Measurements from ENCODE around the gene SHROOM3. TPM values are rescaled to one million over a fixed set of nuclear protein-coding genes. Genes with fewer than 3 reads are reported as not detected.

Gene SHROOM3
- total and polyA plus RNA-seq, 2 experiments from 2014 or later, result 11.3 to 73.5 TPM

DNA sequence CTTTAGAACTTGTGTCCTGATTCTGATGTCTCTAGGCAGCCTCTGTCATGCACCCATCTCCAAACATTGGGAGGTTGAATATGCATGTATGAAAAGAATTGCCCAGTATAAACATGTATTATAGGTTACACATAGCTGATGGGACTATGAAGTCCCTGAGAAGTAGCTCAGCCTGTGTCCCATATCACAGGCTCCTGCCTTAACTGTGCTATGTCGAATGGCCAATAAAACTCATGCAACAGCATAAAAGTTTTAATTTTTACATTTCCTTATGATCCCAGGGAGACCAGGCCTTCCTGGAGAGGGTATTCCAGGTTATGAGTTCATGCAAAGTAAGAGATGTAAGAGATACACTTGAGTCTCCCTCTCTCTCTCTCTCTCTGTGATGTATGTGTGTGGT lies 217.4 kb downstream of the SHROOM3 start:
- H3K4me3 ChIP-seq, result no peak overlapping the region
- DNase-seq (ENCODE audit: low spot score) (no peak), ATAC-seq (no peak)
- no peaks in the 10 kb centered on the region for H3F3A ChIP-seq (replicated peaks; ENCODE audit: low read depth)
- no peak overlapping the region for H2AFZ ChIP-seq
- no peak overlapping the region for H3K4me2 ChIP-seq
- Mint-ChIP-seq H3K4me3 (no peak overlapping the region), H3K9me3 (peaks cover 4% of the 10 kb centered on the region; the same call in 1 of the 3 replicates), H3K27me3 (ENCODE audit: insufficient read depth, low read depth, poor library complexity) (no peaks in the 10 kb centered on the region), H3K4me1 (no peaks in the 10 kb centered on the region), H3K36me3 (ENCODE audit: low read depth) (no peaks in the 10 kb centered on the region), H3K27ac (no peak overlapping the region)
- no peaks in the 10 kb centered on the region for H3K4me1 ChIP-seq (ENCODE audit: insufficient read depth)
- no peaks in the 10 kb centered on the region for H4K20me1 ChIP-seq (replicated peaks; ENCODE audit: insufficient read depth)
- H3K79me2 ChIP-seq (replicated peaks; ENCODE audit: insufficient read depth), result no peaks in the 10 kb centered on the region
- H3K9me2 ChIP-seq (ENCODE audit: insufficient read depth), result no peaks in the 10 kb centered on the region
- no peak overlapping the region for H3K27ac ChIP-seq (ENCODE audit: low read depth)
- TF ChIP-seq POLR2AphosphoS5 (IDR thresholded peaks at IDR 0.05; ENCODE audit: low read depth), result no peak
- H3K27me3 ChIP-seq (ENCODE audit: insufficient read depth), result no peaks in the 10 kb centered on the region
- H3K36me3 ChIP-seq (ENCODE audit: insufficient read depth), result no peaks in the 10 kb centered on the region

DNA sequence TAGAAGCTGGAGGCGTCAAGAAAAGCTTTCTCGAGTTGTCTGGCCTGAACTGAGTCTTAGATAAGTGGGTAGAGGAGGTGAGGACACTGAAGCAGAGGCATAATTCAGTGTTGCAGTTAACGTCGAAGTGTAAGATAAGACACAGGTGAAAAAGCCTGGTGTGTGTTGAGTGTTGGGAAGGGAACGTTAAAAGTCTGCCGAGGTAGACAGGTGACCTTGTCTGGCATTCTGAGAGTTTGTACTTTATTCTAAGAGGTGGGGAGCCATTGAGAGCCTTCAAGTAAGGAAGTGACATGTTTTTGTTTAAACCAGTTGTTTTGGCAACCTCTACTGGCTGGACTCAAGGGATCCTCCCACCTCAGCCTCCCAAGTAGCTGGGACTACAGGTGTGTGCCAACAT lies 219.1 kb downstream of the SHROOM3 start:
- Histone ChIP-seq H3F3A (replicated peaks; ENCODE audit: low read depth) (no peaks in the 10 kb centered on the region), H3K27me3 (ENCODE audit: insufficient read depth) (no peaks in the 10 kb centered on the region), H3K27ac (ENCODE audit: low read depth) (no peak overlapping the region), H2AFZ (no peak overlapping the region), H3K4me2 (no peak overlapping the region), H3K79me2 (replicated peaks; ENCODE audit: insufficient read depth) (no peaks in the 10 kb centered on the region), H4K20me1 (replicated peaks; ENCODE audit: insufficient read depth) (no peaks in the 10 kb centered on the region), H3K9me2 (ENCODE audit: insufficient read depth) (no peaks in the 10 kb centered on the region), H3K4me3 (no peak overlapping the region), H3K36me3 (ENCODE audit: insufficient read depth) (no peaks in the 10 kb centered on the region), H3K4me1 (ENCODE audit: insufficient read depth) (no peaks in the 10 kb centered on the region)
- Mint-ChIP-seq H3K4me1 (no peaks in the 10 kb centered on the region), H3K27ac (no peak overlapping the region), H3K9me3 (peaks cover 4% of the 10 kb centered on the region; the same call in 1 of the 3 replicates), H3K27me3 (ENCODE audit: insufficient read depth, low read depth, poor library complexity) (no peaks in the 10 kb centered on the region), H3K4me3 (no peak overlapping the region), H3K36me3 (ENCODE audit: low read depth) (no peaks in the 10 kb centered on the region)
- no peak for ATAC-seq
- DNase-seq (ENCODE audit: low spot score), result no peak
- TF ChIP-seq CREB1 (CRISPR knock-in tag; IDR thresholded peaks at IDR 0.05; ENCODE audit: low read depth) (no peak), POLR2AphosphoS5 (IDR thresholded peaks at IDR 0.05; ENCODE audit: low read depth) (no peak), ZNF114 (CRISPR knock-in tag; IDR thresholded peaks at IDR 0.05) (no peak), JUNB (IDR thresholded peaks at IDR 0.05; ENCODE audit: unreplicated experiment) (no peak), NANOG (IDR thresholded peaks at IDR 0.05; ENCODE audit: borderline replicate concordance) (no peak), ZNF331 (CRISPR knock-in tag; IDR thresholded peaks at IDR 0.05; ENCODE audit: low read depth) (no peak), EZH2 (IDR thresholded peaks at IDR 0.05; ENCODE audit: low read depth, unreplicated experiment) (no peak), STAT1 (IDR thresholded peaks at IDR 0.05; ENCODE audit: unreplicated experiment) (no peak), EZH2phosphoT487 (IDR thresholded peaks at IDR 0.05; ENCODE audit: unreplicated experiment) (no peak)
- TF ChIP-seq, protein P1, sequence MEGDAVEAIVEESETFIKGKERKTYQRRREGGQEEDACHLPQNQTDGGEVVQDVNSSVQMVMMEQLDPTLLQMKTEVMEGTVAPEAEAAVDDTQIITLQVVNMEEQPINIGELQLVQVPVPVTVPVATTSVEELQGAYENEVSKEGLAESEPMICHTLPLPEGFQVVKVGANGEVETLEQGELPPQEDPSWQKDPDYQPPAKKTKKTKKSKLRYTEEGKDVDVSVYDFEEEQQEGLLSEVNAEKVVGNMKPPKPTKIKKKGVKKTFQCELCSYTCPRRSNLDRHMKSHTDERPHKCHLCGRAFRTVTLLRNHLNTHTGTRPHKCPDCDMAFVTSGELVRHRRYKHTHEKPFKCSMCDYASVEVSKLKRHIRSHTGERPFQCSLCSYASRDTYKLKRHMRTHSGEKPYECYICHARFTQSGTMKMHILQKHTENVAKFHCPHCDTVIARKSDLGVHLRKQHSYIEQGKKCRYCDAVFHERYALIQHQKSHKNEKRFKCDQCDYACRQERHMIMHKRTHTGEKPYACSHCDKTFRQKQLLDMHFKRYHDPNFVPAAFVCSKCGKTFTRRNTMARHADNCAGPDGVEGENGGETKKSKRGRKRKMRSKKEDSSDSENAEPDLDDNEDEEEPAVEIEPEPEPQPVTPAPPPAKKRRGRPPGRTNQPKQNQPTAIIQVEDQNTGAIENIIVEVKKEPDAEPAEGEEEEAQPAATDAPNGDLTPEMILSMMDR (conservative IDR thresholded peaks at IDR 0.05; ENCODE audit: low read depth in 2 of 2), result no peak
- TF ChIP-seq, protein P2, sequence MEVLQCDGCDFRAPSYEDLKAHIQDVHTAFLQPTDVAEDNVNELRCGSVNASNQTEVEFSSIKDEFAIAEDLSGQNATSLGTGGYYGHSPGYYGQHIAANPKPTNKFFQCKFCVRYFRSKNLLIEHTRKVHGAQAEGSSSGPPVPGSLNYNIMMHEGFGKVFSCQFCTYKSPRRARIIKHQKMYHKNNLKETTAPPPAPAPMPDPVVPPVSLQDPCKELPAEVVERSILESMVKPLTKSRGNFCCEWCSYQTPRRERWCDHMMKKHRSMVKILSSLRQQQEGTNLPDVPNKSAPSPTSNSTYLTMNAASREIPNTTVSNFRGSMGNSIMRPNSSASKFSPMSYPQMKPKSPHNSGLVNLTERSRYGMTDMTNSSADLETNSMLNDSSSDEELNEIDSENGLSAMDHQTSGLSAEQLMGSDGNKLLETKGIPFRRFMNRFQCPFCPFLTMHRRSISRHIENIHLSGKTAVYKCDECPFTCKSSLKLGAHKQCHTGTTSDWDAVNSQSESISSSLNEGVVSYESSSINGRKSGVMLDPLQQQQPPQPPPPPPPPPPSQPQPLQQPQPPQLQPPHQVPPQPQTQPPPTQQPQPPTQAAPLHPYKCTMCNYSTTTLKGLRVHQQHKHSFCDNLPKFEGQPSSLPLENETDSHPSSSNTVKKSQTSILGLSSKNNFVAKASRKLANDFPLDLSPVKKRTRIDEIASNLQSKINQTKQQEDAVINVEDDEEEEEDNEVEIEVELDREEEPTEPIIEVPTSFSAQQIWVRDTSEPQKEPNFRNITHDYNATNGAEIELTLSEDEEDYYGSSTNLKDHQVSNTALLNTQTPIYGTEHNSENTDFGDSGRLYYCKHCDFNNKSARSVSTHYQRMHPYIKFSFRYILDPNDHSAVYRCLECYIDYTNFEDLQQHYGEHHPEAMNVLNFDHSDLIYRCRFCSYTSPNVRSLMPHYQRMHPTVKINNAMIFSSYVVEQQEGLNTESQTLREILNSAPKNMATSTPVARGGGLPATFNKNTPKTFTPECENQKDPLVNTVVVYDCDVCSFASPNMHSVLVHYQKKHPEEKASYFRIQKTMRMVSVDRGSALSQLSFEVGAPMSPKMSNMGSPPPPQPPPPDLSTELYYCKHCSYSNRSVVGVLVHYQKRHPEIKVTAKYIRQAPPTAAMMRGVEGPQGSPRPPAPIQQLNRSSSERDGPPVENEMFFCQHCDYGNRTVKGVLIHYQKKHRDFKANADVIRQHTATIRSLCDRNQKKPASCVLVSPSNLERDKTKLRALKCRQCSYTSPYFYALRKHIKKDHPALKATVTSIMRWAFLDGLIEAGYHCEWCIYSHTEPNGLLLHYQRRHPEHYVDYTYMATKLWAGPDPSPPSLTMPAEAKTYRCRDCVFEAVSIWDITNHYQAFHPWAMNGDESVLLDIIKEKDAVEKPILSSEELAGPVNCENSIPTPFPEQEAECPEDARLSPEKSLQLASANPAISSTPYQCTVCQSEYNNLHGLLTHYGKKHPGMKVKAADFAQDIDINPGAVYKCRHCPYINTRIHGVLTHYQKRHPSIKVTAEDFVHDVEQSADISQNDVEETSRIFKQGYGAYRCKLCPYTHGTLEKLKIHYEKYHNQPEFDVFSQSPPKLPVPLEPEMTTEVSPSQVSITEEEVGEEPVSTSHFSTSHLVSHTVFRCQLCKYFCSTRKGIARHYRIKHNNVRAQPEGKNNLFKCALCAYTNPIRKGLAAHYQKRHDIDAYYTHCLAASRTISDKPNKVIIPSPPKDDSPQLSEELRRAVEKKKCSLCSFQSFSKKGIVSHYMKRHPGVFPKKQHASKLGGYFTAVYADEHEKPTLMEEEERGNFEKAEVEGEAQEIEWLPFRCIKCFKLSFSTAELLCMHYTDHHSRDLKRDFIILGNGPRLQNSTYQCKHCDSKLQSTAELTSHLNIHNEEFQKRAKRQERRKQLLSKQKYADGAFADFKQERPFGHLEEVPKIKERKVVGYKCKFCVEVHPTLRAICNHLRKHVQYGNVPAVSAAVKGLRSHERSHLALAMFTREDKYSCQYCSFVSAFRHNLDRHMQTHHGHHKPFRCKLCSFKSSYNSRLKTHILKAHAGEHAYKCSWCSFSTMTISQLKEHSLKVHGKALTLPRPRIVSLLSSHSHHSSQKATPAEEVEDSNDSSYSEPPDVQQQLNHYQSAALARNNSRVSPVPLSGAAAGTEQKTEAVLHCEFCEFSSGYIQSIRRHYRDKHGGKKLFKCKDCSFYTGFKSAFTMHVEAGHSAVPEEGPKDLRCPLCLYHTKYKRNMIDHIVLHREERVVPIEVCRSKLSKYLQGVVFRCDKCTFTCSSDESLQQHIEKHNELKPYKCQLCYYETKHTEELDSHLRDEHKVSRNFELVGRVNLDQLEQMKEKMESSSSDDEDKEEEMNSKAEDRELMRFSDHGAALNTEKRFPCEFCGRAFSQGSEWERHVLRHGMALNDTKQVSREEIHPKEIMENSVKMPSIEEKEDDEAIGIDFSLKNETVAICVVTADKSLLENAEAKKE (CRISPR knock-in tag; IDR thresholded peaks at IDR 0.05), result no peak
- TF ChIP-seq, protein P3, sequence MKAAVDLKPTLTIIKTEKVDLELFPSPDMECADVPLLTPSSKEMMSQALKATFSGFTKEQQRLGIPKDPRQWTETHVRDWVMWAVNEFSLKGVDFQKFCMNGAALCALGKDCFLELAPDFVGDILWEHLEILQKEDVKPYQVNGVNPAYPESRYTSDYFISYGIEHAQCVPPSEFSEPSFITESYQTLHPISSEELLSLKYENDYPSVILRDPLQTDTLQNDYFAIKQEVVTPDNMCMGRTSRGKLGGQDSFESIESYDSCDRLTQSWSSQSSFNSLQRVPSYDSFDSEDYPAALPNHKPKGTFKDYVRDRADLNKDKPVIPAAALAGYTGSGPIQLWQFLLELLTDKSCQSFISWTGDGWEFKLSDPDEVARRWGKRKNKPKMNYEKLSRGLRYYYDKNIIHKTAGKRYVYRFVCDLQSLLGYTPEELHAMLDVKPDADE (IDR thresholded peaks at IDR 0.05), result no peak

Data from GM23338 (cell line).